MCF 10A (cell line): ENCODE results near the gene PATJ. TPM values are rescaled to one million over a fixed set of nuclear protein-coding genes. Genes with fewer than 3 reads are reported as not detected.

Experiments used
- BruUV-seq: library from RNA; stranded (reverse); fragments of 400-500 nt; replicated peaks from 2 replicates; lab custom pipeline; 2021; lab: Mats Ljungman, UMichigan
- CTCF ChIA-PET: fragments of 300-600 bp; sonication (Branson Sonifier 250); formaldehyde crosslinking; extraction: SDS; loops from one replicate; lab custom pipeline; 2021; ENCODE audit warnings: antibody characterized with exemption, inconsistent platforms; lab: Yijun Ruan, JAX
- POLR2A ChIA-PET: fragments of 300-600, 350-650 bp; sonication (Branson Sonifier 250); formaldehyde crosslinking; extraction: SDS; loops from one replicate; lab custom pipeline; 2020; ENCODE audit warnings: antibody characterized with exemption, inconsistent platforms; lab: Yijun Ruan, JAX
- DNase-seq: peaks from one replicate; pipeline ENCODE4 v3.0.0-alpha.2; 2018; ENCODE audit not compliant: unreplicated experiment
- H3K27ac Mint-ChIP-seq: one replicate; pipeline ENCODE4 v1.8.0; 2022; ENCODE audit warnings: mild to moderate bottlenecking, low read depth, mixed read lengths; ENCODE audit not compliant: unreplicated experiment
- H3K27me3 Mint-ChIP-seq: one replicate; pipeline ENCODE4 v1.8.0; 2022; ENCODE audit warnings: mixed read lengths; ENCODE audit not compliant: insufficient read depth, unreplicated experiment
- H3K36me3 Mint-ChIP-seq: one replicate; pipeline ENCODE4 v1.8.0; 2022; ENCODE audit warnings: mild to moderate bottlenecking, moderate library complexity, mixed read lengths; ENCODE audit not compliant: insufficient read depth, unreplicated experiment
- H3K4me1 Mint-ChIP-seq: one replicate; pipeline ENCODE4 v1.8.0; 2022; ENCODE audit warnings: mixed read lengths; ENCODE audit not compliant: insufficient read depth, unreplicated experiment
- H3K4me3 Mint-ChIP-seq: one replicate; pipeline ENCODE4 v1.8.0; 2022; ENCODE audit warnings: mild to moderate bottlenecking, moderate library complexity, mixed read lengths; ENCODE audit not compliant: unreplicated experiment
- H3K9me3 Mint-ChIP-seq: one replicate; pipeline ENCODE4 v1.8.0; 2022; ENCODE audit warnings: mixed read lengths; ENCODE audit not compliant: unreplicated experiment
- CTCF ChIP-seq: fragments of 200-600 bp; IDR thresholded peaks from one replicate; pipeline ENCODE4 v1.8.0; 2022; ENCODE audit warnings: antibody characterized with exemption, mild to moderate bottlenecking; ENCODE audit not compliant: unreplicated experiment
- intact Hi-C: fragments of 100-400 bp; cut with micrococcal nuclease; formaldehyde crosslinking; loops from 2 replicates; pipeline ENCODE4 v1.14.1; 2022
- total RNA-seq: library from RNA; stranded (reverse); gene quantifications from 2 replicates; pipeline ENCODE4 v1.2.3, GENCODE V29; 2022

The PATJ gene
- total RNA-seq, 1 experiment from 2014 or later, result 28.7 TPM

GRCh38 chr1:62131093-62131725 is 388.9 kb downstream of the PATJ start:
- no peaks in the 10 kb centered on the region for H3K27me3 Mint-ChIP-seq
- peak; percentile 69 for DNase-seq
- TF ChIP-seq CTCF, result peak; percentile 73
- H3K27ac Mint-ChIP-seq, result no peak overlapping the region
- no peaks in the 10 kb centered on the region for H3K9me3 Mint-ChIP-seq
- H3K4me1 Mint-ChIP-seq, result no peaks in the 10 kb centered on the region
- BruUV-seq, result no TSS peak
- peaks cover 31% of the 10 kb centered on the region for H3K36me3 Mint-ChIP-seq
- ChIA-PET POLR2A (interaction anchor here (0.6 to 1.0 kb wide), 2 partner anchors 11 to 153 kb away, joined by 3 to 4 read pairs; no protein-coding TSS in a partner anchor), CTCF (interaction anchor here (0.6 to 8.0 kb wide), 29 partner anchors 12 to 548 kb away, joined by 3 to 134 read pairs (median 4); no protein-coding TSS in a partner anchor)
- intact Hi-C loops, result loop anchor here (1.0 to 5.0 kb wide), 2 partner anchors 49 to 179 kb away; no protein-coding TSS in a partner anchor
- no peak overlapping the region for H3K4me3 Mint-ChIP-seq

- Mint-ChIP-seq H3K9me3 (no peaks in the 10 kb centered on the region), H3K27ac (no peak overlapping the region), H3K4me3 (no peak overlapping the region), H3K36me3 (peaks cover 21% of the 10 kb centered on the region), H3K27me3 (no peaks in the 10 kb centered on the region), H3K4me1 (peaks cover 6% of the 10 kb centered on the region)
- intact Hi-C loops, result no loop called here
- CTCF ChIA-PET, result interaction anchor here (0.6 to 2.8 kb wide), 2 partner anchors 55 to 218 kb away, joined by 3 to 13 read pairs; no protein-coding TSS in a partner anchor
- no peak for DNase-seq
- BruUV-seq, result no TSS peak
- POLR2A ChIA-PET, result no interaction called here
- TF ChIP-seq CTCF, result no peak
Observed at GRCh38 chr1:62138029-62138428, 395.7 kb downstream of the PATJ start.

DNA sequence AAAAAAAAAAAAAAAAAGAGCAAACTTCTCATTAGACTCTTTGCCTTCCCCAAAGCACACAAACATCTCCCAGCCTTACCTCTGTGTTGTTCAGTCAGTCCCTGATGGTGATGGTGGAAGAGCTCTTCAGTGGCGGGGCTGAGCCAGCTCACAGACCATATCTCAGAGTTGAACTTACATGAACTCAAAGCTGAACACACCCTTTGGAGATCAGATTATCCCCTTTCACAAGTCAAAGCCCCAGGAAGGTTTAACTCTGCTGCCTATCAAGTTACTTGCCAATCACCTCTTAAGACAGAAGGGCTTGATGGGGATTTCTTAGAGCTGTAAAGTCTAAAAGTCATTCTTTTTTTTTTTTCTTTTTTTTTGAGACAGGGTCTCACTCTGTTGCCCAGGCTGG is 397.1 kb downstream of the PATJ start:
- H3K9me3 Mint-ChIP-seq, result no peaks in the 10 kb centered on the region
- ChIA-PET CTCF (interaction anchor here (0.6 to 8.9 kb wide), 3 partner anchors 7 to 57 kb away, joined by 3 to 134 read pairs (median 13); no protein-coding TSS in a partner anchor), POLR2A (no interaction called here)
- H3K27me3 Mint-ChIP-seq, result no peaks in the 10 kb centered on the region
- H3K4me1 Mint-ChIP-seq, result peaks cover 6% of the 10 kb centered on the region
- DNase-seq, result no peak
- no TSS peak for BruUV-seq
- peaks cover 23% of the 10 kb centered on the region for H3K36me3 Mint-ChIP-seq
- intact Hi-C loops, result no loop called here
- no peak overlapping the region for H3K4me3 Mint-ChIP-seq
- H3K27ac Mint-ChIP-seq, result no peak overlapping the region
- TF ChIP-seq CTCF, result no peak

DNA sequence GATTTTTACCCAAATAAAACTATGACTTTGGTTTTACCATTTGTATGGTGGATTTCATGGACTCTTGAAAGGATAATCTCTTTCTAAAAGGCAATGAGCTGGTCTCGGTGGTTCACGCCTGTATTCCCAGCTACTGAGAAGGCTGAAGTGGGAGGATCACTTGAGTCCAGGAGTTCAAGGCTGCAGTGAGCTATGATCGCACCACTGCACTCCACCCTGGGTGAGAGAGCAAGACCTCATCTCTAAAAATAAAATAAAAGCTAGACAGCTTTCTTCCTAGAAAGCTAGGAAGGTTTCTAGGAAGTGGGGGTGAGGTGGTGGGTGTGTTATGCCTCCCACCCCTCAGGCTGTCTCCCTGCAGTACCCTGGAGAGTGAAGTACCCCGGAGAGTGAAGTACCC is 398.4 kb downstream of the PATJ start:
- POLR2A ChIA-PET, result interaction anchor here (0.7 kb wide), 1 partner anchor 104 kb away, joined by 3 read pairs; no protein-coding TSS in a partner anchor
- H3K27me3 Mint-ChIP-seq, result no peaks in the 10 kb centered on the region
- H3K27ac Mint-ChIP-seq, result no peak overlapping the region
- no peak for DNase-seq
- H3K4me1 Mint-ChIP-seq, result peaks cover 6% of the 10 kb centered on the region
- TF ChIP-seq CTCF, result no peak
- intact Hi-C loops, result no loop called here
- CTCF ChIA-PET, result interaction anchor here (0.6 to 8.9 kb wide), 7 partner anchors 8 to 1992 kb away, joined by 3 to 134 read pairs (median 4); no protein-coding TSS in a partner anchor
- peaks cover 23% of the 10 kb centered on the region for H3K36me3 Mint-ChIP-seq
- BruUV-seq, result no TSS peak
- H3K4me3 Mint-ChIP-seq, result no peak overlapping the region
- no peaks in the 10 kb centered on the region for H3K9me3 Mint-ChIP-seq
